ENCODE data around the gene AFG1L. TPM values are rescaled to one million over a fixed set of nuclear protein-coding genes. Genes with fewer than 3 reads are reported as not detected.

The AFG1L gene
- total and polyA plus RNA-seq, 2 donors (not counting 1 experiment from before 2014, with no cell fraction given): 1.7 to 5.4 TPM

DNA sequence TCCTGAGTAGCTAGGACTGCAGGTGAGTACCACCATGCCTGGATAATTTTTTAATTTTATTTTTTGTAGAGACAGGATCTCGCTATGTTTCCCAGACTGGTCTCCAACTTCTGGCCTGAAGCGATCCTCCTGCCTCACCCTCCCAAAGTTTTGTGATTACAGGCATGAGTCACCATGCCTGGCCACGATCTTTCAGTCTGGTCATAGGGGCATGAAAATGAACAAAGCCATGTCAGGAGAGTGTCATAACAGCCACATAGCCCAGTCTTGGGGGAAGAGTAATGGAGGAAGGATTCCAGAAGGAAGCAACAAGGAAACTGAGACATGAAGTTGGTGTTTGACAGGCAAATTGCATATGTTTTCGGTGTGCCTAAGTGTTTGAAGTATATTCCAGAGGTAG is 17.0 kb upstream of the AFG1L start:
- Histone ChIP-seq H3K9me3 (ENCODE audit: control insufficient read depth, insufficient read depth, low read depth, low read length) (no peaks in the 10 kb centered on the region), H4K20me1 (ENCODE audit: control insufficient read depth, extremely low read depth, insufficient read depth, low read length) (no peaks in the 10 kb centered on the region), H2AFZ (ENCODE audit: low read length) (no peak overlapping the region), H3K79me2 (ENCODE audit: control insufficient read depth, insufficient read depth, low read length) (no peaks in the 10 kb centered on the region), H3K4me1 (ENCODE audit: control insufficient read depth, extremely low read depth, insufficient read depth, low read length) (no peaks in the 10 kb centered on the region), H3K36me3 (ENCODE audit: control insufficient read depth, insufficient read depth, low read length) (no peaks in the 10 kb centered on the region), H3K27me3 (ENCODE audit: control insufficient read depth, insufficient read depth, low read length) (no peaks in the 10 kb centered on the region), H3K4me2 (ENCODE audit: extremely low read depth, insufficient read depth, low read length) (no peak overlapping the region), H3K27ac (ENCODE audit: insufficient read depth, low read length) (no peak overlapping the region), H3K9ac (ENCODE audit: insufficient read depth, low read length) (no peak overlapping the region), H3K4me3 (replicated peaks in 1 of 4; ENCODE audit: control extremely low read depth in 1 of 4, insufficient read depth in 1 of 4, low read depth in 3 of 4, low read length in 4 of 4) (no peak overlapping the region)
- TF ChIP-seq, protein P1, sequence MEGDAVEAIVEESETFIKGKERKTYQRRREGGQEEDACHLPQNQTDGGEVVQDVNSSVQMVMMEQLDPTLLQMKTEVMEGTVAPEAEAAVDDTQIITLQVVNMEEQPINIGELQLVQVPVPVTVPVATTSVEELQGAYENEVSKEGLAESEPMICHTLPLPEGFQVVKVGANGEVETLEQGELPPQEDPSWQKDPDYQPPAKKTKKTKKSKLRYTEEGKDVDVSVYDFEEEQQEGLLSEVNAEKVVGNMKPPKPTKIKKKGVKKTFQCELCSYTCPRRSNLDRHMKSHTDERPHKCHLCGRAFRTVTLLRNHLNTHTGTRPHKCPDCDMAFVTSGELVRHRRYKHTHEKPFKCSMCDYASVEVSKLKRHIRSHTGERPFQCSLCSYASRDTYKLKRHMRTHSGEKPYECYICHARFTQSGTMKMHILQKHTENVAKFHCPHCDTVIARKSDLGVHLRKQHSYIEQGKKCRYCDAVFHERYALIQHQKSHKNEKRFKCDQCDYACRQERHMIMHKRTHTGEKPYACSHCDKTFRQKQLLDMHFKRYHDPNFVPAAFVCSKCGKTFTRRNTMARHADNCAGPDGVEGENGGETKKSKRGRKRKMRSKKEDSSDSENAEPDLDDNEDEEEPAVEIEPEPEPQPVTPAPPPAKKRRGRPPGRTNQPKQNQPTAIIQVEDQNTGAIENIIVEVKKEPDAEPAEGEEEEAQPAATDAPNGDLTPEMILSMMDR (conservative IDR thresholded peaks at IDR 0.05 in 1 of 2, IDR thresholded peaks at IDR 0.05 in 1 of 2; ENCODE audit: low read depth in 1 of 2, low read length in 2 of 2): no peak
- no peak for TF ChIP-seq EZH2 (IDR thresholded peaks at IDR 0.05; ENCODE audit: low read length, missing control alignments)
- no peak for DNase-seq (ENCODE audit: low read depth in 2 of 2)

DNA sequence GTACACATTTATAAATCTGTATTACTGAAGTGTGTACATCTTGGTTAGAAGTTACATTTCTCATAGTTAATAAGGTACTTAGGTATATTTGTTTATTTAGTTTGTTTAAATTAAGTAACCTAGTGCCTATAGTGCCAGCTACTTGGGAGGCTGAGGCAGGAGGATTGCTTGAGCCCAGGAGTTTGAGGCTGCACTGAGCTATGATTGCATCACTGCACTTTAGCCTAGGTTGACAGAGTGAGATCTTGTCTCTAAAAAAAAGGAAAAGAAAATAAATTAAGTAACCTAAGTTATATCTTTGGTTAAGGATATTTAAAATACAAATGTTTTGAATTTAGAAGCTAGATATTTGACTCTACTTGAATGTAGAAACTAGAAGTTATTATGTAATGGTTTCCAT is 9.5 kb upstream of the AFG1L start:
- TF ChIP-seq, protein P1 (conservative IDR thresholded peaks at IDR 0.05 in 1 of 2, IDR thresholded peaks at IDR 0.05 in 1 of 2; ENCODE audit: low read depth in 1 of 2, low read length in 2 of 2): no peak
- TF ChIP-seq EZH2 (IDR thresholded peaks at IDR 0.05; ENCODE audit: low read length, missing control alignments): no peak
- no peaks in the 10 kb centered on the region for H3K4me1 ChIP-seq (ENCODE audit: control insufficient read depth, extremely low read depth, insufficient read depth, low read length)
- no peak overlapping the region for H3K27ac ChIP-seq (ENCODE audit: insufficient read depth, low read length)
- H3K9ac ChIP-seq (ENCODE audit: insufficient read depth, low read length): no peak overlapping the region
- no peaks in the 10 kb centered on the region for H3K79me2 ChIP-seq (ENCODE audit: control insufficient read depth, insufficient read depth, low read length)
- no peak for DNase-seq (ENCODE audit: low read depth in 2 of 2)
- no peaks in the 10 kb centered on the region for H3K27me3 ChIP-seq (ENCODE audit: control insufficient read depth, insufficient read depth, low read length)
- no peak overlapping the region for H3K4me3 ChIP-seq (replicated peaks in 1 of 4; ENCODE audit: control extremely low read depth in 1 of 4, insufficient read depth in 1 of 4, low read depth in 3 of 4, low read length in 4 of 4)
- no peak overlapping the region for H2AFZ ChIP-seq (ENCODE audit: low read length)
- no peaks in the 10 kb centered on the region for H3K36me3 ChIP-seq (ENCODE audit: control insufficient read depth, insufficient read depth, low read length)
- no peaks in the 10 kb centered on the region for H4K20me1 ChIP-seq (ENCODE audit: control insufficient read depth, extremely low read depth, insufficient read depth, low read length)
- no peaks in the 10 kb centered on the region for H3K9me3 ChIP-seq (ENCODE audit: control insufficient read depth, insufficient read depth, low read depth, low read length)
- no peak overlapping the region for H3K4me2 ChIP-seq (ENCODE audit: extremely low read depth, insufficient read depth, low read length)

GRCh38 chr6:108286366-108286765 is 8.5 kb upstream of the AFG1L start:
- H3K4me3 ChIP-seq (replicated peaks in 1 of 4; ENCODE audit: control extremely low read depth in 1 of 4, insufficient read depth in 1 of 4, low read depth in 3 of 4, low read length in 4 of 4): no peak overlapping the region
- no peaks in the 10 kb centered on the region for H3K4me1 ChIP-seq (ENCODE audit: control insufficient read depth, extremely low read depth, insufficient read depth, low read length)
- H3K9ac ChIP-seq (ENCODE audit: insufficient read depth, low read length): no peak overlapping the region
- no peak overlapping the region for H3K27ac ChIP-seq (ENCODE audit: insufficient read depth, low read length)
- no peak for DNase-seq (ENCODE audit: low read depth in 2 of 2)
- no peaks in the 10 kb centered on the region for H3K36me3 ChIP-seq (ENCODE audit: control insufficient read depth, insufficient read depth, low read length)
- no peaks in the 10 kb centered on the region for H3K27me3 ChIP-seq (ENCODE audit: control insufficient read depth, insufficient read depth, low read length)
- no peaks in the 10 kb centered on the region for H4K20me1 ChIP-seq (ENCODE audit: control insufficient read depth, extremely low read depth, insufficient read depth, low read length)
- no peak overlapping the region for H3K4me2 ChIP-seq (ENCODE audit: extremely low read depth, insufficient read depth, low read length)
- no peaks in the 10 kb centered on the region for H3K79me2 ChIP-seq (ENCODE audit: control insufficient read depth, insufficient read depth, low read length)
- no peak for TF ChIP-seq EZH2 (IDR thresholded peaks at IDR 0.05; ENCODE audit: low read length, missing control alignments)
- TF ChIP-seq, protein P1 (conservative IDR thresholded peaks at IDR 0.05 in 1 of 2, IDR thresholded peaks at IDR 0.05 in 1 of 2; ENCODE audit: low read depth in 1 of 2, low read length in 2 of 2): no peak
- no peaks in the 10 kb centered on the region for H3K9me3 ChIP-seq (ENCODE audit: control insufficient read depth, insufficient read depth, low read depth, low read length)
- no peak overlapping the region for H2AFZ ChIP-seq (ENCODE audit: low read length)
